ENCODE results near the gene APOC4.

DNA sequence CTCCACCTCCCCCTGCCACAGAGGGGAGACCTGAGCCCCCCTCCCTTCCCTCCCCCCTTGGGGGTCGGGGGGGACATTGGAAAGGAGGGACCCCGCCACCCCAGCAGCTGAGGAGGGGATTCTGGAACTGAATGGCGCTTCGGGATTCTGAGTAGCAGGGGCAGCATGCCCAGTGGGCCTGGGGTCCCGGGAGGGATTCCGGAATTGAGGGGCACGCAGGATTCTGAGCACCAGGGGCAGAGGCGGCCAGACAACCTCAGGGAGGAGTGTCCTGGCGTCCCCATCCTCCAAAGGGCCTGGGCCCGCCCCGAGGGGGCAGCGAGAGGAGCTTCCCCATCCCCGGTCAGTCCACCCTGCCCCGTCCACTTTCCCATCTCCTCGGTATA is 38.8 kb upstream of the APOC4 start:
- no peak for TF ChIP-seq EZH2 (IDR thresholded peaks at IDR 0.05; ENCODE audit: borderline replicate concordance, insufficient read depth, low read depth, low read length, poor library complexity, severe bottlenecking)
- TF ChIP-seq, protein P1, sequence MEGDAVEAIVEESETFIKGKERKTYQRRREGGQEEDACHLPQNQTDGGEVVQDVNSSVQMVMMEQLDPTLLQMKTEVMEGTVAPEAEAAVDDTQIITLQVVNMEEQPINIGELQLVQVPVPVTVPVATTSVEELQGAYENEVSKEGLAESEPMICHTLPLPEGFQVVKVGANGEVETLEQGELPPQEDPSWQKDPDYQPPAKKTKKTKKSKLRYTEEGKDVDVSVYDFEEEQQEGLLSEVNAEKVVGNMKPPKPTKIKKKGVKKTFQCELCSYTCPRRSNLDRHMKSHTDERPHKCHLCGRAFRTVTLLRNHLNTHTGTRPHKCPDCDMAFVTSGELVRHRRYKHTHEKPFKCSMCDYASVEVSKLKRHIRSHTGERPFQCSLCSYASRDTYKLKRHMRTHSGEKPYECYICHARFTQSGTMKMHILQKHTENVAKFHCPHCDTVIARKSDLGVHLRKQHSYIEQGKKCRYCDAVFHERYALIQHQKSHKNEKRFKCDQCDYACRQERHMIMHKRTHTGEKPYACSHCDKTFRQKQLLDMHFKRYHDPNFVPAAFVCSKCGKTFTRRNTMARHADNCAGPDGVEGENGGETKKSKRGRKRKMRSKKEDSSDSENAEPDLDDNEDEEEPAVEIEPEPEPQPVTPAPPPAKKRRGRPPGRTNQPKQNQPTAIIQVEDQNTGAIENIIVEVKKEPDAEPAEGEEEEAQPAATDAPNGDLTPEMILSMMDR (IDR thresholded peaks at IDR 0.05) = no peak

All from B cell (primary cell).